Activated CD4-positive, alpha-beta T cell treated with anti-CD3 and anti-CD28 coated beads, Interleukin-2, amount 10 ng/mL, durations not matched to agents 24 days and 14 days (primary cell): Measurements from ENCODE around the gene EFNA5. TPM values are rescaled to one million over a fixed set of nuclear protein-coding genes. Genes with fewer than 3 reads are reported as not detected.
A peak's percentile ranks its signal among the peaks of the same experiment; 100 is the strongest.
"Not testable (repeated sequence)": the region's sequence is repeated elsewhere in the genome, so short reads cannot be mapped to it uniquely, and the experiment has no call there.

Experiments
- DNase-seq: peaks from one replicate; pipeline ENCODE4 v3.0.0; 2022
- H3K27ac Mint-ChIP-seq: one replicate; pipeline ENCODE4 v1.8.0; 2022; ENCODE audit warnings: mild to moderate bottlenecking, mixed read lengths
- H3K27me3 Mint-ChIP-seq: one replicate; pipeline ENCODE4 v1.8.0; 2022; ENCODE audit warnings: mixed read lengths
- H3K36me3 Mint-ChIP-seq: one replicate; pipeline ENCODE4 v1.8.0; 2022; ENCODE audit warnings: low read depth, mild to moderate bottlenecking, mixed read lengths
- H3K4me1 Mint-ChIP-seq: one replicate; pipeline ENCODE4 v1.8.0; 2021; ENCODE audit warnings: mixed read lengths
- H3K4me3 Mint-ChIP-seq: one replicate; pipeline ENCODE4 v1.8.0; 2022; ENCODE audit warnings: mild to moderate bottlenecking, moderate library complexity, mixed read lengths
- H3K9me3 Mint-ChIP-seq: one replicate; pipeline ENCODE4 v1.8.0; 2021; ENCODE audit warnings: mixed read lengths
- intact Hi-C: fragments of 100-400 bp; cut with micrococcal nuclease; formaldehyde crosslinking; loops from one replicate; pipeline ENCODE4 v1.15.1; 2023
- total RNA-seq: library from RNA; stranded (reverse); gene quantifications from 2 replicates; pipeline ENCODE4 v1.2.3, GENCODE V29; 2022

The EFNA5 gene
- total RNA-seq, 1 donor from 2014 or later, result not detected

DNA sequence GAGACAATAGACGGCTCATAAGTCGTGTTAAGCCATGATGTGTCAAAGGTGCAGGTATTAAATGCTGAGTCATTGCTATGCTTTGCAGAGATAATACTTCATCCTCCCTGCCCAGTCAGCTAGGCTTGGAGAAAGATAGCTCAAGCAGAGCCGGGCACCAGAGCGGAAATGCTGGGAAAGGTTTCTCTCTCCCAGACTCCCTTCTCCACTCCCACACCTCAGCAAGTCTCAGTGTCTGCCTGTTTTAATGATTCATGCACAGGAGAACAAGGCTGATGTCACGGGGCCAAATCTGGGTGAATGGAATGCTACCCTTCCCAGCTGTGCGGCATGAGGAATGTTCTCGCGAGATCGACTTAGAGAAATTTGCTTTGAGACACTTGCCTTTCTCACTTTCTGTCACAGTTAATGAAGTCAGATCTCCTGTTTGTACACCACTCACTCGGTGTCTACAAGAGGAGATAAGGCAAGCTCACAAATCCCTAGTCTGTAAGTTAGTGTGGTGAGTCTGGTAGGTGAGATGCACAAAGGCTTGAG is 204.4 kb downstream of the EFNA5 start:
- intact Hi-C loops, result loop anchor here (5.0 kb wide), 2 partner anchors 79 to 106 kb away; no protein-coding TSS in a partner anchor
- Mint-ChIP-seq H3K9me3 (no peaks in the 10 kb centered on the region), H3K4me1 (peaks cover 10% of the 10 kb centered on the region), H3K27ac (no peak overlapping the region), H3K27me3 (peaks cover 5% of the 10 kb centered on the region), H3K4me3 (no peak overlapping the region), H3K36me3 (no peaks in the 10 kb centered on the region)
- no peak for DNase-seq

DNA sequence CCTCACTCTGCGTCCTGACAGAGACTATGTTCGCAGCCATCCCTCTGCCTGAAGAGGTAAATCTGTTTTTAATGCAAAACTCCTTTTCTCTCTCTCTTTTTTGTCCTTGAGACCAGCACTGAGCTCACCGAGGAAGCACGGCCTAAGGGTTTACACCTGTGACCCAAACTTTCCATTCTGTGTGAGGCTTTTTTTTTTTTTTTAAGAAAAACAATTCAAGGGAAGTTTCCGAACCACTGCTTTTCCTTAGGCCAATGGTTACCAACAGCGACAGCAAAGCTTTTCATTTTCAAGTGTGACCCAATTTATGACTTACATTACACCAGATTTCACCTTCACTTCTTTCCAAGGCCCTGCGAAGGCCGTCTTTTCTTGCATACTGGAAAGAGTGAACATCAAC is 205.9 kb downstream of the EFNA5 start:
- H3K36me3 Mint-ChIP-seq, result no peaks in the 10 kb centered on the region
- H3K9me3 Mint-ChIP-seq, result no peaks in the 10 kb centered on the region
- H3K4me1 Mint-ChIP-seq, result peaks cover 10% of the 10 kb centered on the region
- H3K27me3 Mint-ChIP-seq, result peaks cover 9% of the 10 kb centered on the region
- no peak overlapping the region for H3K4me3 Mint-ChIP-seq
- no peak for DNase-seq
- H3K27ac Mint-ChIP-seq, result peak overlapping the region; percentile 71
- intact Hi-C loops, result loop anchor here (2.0 to 5.0 kb wide), 3 partner anchors 22 to 107 kb away; no protein-coding TSS in a partner anchor

DNA sequence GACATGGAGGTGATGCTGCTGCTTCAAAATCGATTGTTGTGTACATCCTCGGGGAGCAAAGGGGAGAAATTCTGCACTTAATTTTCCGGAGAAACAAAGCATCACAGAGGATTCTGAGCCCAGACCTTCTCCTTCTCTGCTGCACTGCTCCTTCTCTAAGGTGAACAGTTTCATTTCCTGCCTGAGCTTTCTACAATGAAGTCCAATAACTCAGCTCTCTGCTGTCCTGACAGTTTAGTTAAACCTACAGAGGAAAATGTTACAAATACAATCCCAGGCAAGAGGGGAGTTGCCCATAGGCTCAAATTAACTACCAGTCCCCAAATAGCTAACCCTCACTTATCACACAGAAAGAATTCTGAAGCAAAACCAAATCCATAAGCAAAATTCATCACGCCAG is 206.3 kb downstream of the EFNA5 start:
- H3K9me3 Mint-ChIP-seq, result no peaks in the 10 kb centered on the region
- H3K4me1 Mint-ChIP-seq, result peaks cover 6% of the 10 kb centered on the region
- no peak overlapping the region for H3K4me3 Mint-ChIP-seq
- H3K36me3 Mint-ChIP-seq, result no peaks in the 10 kb centered on the region
- intact Hi-C loops, result loop anchor here (2.0 kb wide), 1 partner anchor 22 kb away; no protein-coding TSS in a partner anchor
- H3K27ac Mint-ChIP-seq, result peak overlapping the region; percentile 71
- no peak for DNase-seq
- peaks cover 11% of the 10 kb centered on the region for H3K27me3 Mint-ChIP-seq

DNA sequence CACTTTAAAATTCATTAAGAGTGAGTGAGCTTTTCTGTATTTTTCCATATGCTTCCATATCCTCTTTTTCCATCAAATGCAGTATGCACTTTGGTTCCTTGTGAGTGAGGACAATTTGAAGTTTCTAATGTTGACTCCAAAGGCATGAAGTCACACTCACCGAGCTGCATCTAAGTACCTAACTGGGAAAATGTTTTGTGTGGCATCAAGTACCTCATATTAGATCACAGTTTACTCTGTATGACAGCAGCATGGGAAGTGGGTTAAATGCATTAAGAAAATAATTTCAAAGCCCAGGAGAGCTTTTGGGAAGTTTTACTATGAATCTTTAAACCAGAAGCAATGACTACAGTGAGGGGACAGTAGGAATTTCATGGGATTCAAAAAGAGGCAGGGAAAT is 207.0 kb downstream of the EFNA5 start:
- Mint-ChIP-seq H3K4me1 (peaks cover 6% of the 10 kb centered on the region), H3K27me3 (peaks cover 14% of the 10 kb centered on the region), H3K27ac (no peak overlapping the region), H3K36me3 (no peaks in the 10 kb centered on the region), H3K9me3 (no peaks in the 10 kb centered on the region), H3K4me3 (no peak overlapping the region)
- no peak for DNase-seq
- intact Hi-C loops, result loop anchor here (2.0 kb wide), 1 partner anchor 23 kb away; no protein-coding TSS in a partner anchor

DNA sequence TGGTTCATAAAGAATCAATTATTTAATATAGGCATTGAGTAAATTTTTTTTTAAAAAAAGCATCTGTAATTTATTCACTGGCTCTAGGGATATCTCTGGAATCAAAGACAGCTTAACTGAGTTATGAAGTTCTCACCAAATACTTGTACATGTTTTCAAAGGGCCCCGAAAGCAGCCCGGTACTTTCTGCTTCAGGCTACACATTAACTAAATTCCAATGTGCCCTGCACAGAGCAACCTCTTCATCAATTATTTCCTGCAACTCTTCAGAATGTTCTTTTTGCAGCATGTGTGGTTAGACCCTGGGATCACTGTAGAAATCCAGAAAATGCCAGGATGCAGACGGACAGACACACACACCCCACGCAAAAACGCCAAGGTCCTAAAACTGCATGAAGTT is 209.0 kb downstream of the EFNA5 start:
- Mint-ChIP-seq H3K36me3 (no peaks in the 10 kb centered on the region), H3K4me3 (no peak overlapping the region), H3K9me3 (no peaks in the 10 kb centered on the region), H3K4me1 (peaks cover 6% of the 10 kb centered on the region), H3K27me3 (peaks cover 15% of the 10 kb centered on the region), H3K27ac (no peak overlapping the region)
- no peak for DNase-seq
- intact Hi-C loops, result no loop called here

DNA sequence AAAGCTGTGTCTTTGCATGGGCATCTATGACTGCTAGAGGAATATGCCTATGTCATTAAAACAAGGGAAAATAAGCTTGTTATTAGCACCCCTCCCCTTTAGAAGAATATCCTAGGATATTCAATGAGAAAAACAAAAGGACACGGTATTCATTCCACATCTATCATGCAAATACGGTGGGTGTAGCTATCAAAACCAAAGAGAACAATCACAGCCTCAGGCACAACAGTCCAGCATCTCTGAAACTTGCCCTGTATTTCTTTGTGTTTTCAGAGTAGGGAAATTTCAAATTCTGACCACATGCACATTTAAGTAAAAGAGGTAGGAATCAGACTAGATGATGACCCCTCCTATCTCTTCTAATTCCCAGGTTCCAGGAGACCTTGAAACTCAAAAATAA is 209.9 kb downstream of the EFNA5 start:
- Mint-ChIP-seq H3K27ac (no peak overlapping the region), H3K9me3 (no peaks in the 10 kb centered on the region), H3K4me1 (peaks cover 6% of the 10 kb centered on the region), H3K4me3 (no peak overlapping the region), H3K27me3 (peaks cover 16% of the 10 kb centered on the region), H3K36me3 (no peaks in the 10 kb centered on the region)
- DNase-seq, result no peak
- intact Hi-C loops, result no loop called here

DNA sequence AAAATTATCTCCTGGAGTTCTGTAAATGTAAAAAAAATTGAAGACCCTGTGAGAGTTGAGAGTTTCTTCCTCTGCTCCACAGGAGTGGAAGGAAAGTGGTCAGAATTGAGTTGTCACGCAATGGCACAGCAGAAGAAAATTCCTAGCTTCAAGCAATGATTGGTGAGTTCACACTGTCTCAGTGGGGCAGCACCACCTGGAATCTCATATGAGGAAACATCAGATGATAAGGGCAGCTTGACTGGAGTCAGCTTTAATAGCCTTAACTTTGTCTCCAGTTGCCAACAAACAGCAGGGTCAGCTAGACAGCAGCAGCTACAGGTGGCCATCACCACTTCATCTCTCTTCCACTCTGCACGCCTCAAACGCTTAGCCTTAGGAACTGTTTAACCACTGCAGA is 211.1 kb downstream of the EFNA5 start:
- Mint-ChIP-seq H3K4me3 (no peak overlapping the region), H3K9me3 (no peaks in the 10 kb centered on the region), H3K4me1 (peaks cover 2% of the 10 kb centered on the region), H3K27me3 (peaks cover 20% of the 10 kb centered on the region), H3K27ac (no peak overlapping the region), H3K36me3 (no peaks in the 10 kb centered on the region)
- DNase-seq, result no peak
- intact Hi-C loops, result no loop called here

DNA sequence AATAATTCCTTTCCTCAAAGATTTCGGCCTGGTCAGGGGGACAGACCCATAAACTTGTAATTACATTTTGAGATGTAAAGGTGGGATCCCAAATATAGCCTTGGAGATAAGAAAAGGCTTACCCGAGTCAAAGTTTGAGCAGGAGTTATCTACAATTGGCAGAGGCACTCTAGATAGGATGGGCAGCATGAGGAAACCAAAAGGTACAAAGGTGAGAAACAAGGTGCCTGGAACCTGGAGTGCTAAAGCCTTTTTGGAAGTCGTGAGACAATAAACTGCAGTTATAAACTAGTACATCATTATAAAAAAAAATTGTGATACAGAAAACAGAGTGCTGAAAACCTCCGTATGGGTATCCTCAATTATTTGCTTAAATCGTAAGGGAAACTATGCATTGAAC is 212.4 kb downstream of the EFNA5 start:
- Mint-ChIP-seq H3K27ac (no peak overlapping the region), H3K9me3 (no peaks in the 10 kb centered on the region), H3K36me3 (no peaks in the 10 kb centered on the region), H3K4me1 (no peaks in the 10 kb centered on the region), H3K27me3 (peaks cover 24% of the 10 kb centered on the region), H3K4me3 (no peak overlapping the region)
- DNase-seq, result no peak
- intact Hi-C loops, result no loop called here

DNA sequence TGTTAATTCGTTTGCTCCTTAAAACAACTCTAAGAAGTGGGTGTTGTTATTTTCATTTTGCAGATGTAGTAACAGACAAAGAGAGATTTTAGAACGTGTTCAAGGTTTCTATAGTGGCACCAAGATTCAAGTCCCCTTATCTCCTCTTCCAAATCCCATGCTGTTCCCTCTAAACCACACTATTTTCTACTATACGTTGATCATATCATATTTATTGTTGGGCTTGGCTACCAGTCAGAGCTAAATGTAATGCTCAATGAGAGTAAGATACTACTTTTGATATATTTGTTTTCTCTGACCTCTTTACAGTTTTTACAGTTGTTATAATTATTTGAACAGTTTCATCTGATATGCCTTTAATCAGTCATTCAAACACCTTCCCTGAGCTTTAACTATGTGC is 212.9 kb downstream of the EFNA5 start:
- Mint-ChIP-seq H3K27me3 (peaks cover 24% of the 10 kb centered on the region), H3K27ac (no peak overlapping the region), H3K9me3 (no peaks in the 10 kb centered on the region), H3K36me3 (no peaks in the 10 kb centered on the region), H3K4me3 (no peak overlapping the region), H3K4me1 (no peaks in the 10 kb centered on the region)
- intact Hi-C loops, result no loop called here
- no peak for DNase-seq

DNA sequence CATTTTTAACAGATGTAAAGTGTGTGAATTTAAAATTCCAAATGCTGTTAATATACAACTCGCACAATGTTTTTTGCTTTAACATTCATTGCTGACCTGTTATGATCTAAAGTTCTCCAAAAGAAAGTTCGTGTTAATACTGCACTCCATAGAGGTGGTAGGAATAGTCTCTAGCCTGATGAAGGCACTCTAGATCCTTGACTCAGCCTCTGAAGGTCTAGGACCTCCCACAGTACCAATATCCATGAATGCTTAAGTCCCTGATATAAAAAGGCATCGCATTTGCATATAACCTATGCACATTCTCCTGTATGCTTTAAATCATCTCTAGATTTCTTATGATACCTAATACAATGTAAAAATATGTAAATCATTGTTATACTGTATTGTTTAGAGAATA is 213.6 kb downstream of the EFNA5 start:
- Mint-ChIP-seq H3K36me3 (no peaks in the 10 kb centered on the region), H3K27me3 (peaks cover 22% of the 10 kb centered on the region), H3K9me3 (no peaks in the 10 kb centered on the region), H3K4me1 (no peaks in the 10 kb centered on the region), H3K4me3 (no peak overlapping the region), H3K27ac (no peak overlapping the region)
- DNase-seq, result no peak
- intact Hi-C loops, result no loop called here

DNA sequence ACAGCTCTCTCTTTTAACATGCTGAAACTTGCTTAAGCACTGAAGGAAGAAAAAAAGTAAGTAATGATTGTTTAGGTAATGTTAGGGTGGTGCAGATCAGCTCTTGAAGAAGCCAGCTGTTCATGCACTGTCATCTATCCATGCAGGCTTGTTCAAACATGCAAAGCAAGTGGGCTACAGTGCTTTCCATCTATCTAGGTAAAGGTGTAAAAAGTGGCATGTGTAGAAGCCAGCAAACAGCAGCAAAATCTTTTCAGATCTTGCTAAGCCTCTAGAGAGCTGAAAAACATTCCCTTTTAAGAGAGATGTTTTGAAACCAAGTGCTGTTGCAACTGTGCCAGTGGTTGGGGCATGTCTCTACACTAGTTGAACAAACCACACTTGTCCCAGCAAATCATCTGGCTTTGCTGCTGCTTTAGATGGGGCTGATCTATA is 214.4 kb downstream of the EFNA5 start:
- Mint-ChIP-seq H3K4me1 (no peaks in the 10 kb centered on the region), H3K27ac (no peak overlapping the region), H3K9me3 (no peaks in the 10 kb centered on the region), H3K27me3 (peaks cover 19% of the 10 kb centered on the region), H3K36me3 (no peaks in the 10 kb centered on the region), H3K4me3 (no peak overlapping the region)
- no peak for DNase-seq
- intact Hi-C loops, result no loop called here

DNA sequence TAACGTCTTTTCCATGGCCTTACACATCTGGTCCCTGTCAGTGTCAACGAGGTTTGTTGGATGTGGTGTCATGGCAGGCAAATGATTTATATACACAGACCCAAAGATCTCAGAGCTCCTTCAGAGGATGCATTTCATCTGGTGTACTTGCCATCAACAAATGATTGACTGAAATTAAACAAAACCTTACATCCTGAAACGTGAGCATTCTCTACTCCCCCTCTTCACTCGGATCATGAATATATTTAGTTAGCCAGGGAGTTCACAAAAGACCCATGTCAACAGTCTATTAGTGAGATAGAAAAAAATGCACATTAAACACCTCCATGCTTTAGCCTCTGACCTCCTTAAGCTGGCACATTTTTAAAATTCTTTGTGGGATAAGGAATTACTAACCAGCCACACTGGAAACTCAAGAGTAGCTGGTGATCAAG is 215.6 kb downstream of the EFNA5 start:
- no peak overlapping the region for H3K27ac Mint-ChIP-seq
- peaks cover 15% of the 10 kb centered on the region for H3K27me3 Mint-ChIP-seq
- DNase-seq, result no peak
- no peak overlapping the region for H3K4me3 Mint-ChIP-seq
- intact Hi-C loops, result no loop called here
- H3K36me3 Mint-ChIP-seq, result no peaks in the 10 kb centered on the region
- no peaks in the 10 kb centered on the region for H3K9me3 Mint-ChIP-seq
- no peaks in the 10 kb centered on the region for H3K4me1 Mint-ChIP-seq

DNA sequence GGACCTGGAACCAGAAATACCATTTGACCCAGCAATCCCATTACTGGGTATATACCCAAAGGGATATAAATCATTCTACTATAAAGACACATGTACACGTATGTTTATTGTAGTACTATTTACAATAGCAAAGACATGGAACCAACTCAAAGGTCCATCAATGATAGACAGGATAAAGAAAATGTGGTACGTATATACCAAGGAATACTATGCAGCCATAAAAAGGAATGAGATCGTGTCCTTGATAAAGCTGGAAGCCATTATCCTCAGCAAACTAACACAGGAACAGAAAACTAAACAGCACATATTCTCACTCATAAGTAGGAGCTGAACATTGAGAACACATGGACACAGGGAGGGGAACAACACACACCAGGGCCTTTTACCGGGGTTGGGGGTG is 218.9 kb downstream of the EFNA5 start:
- H3K27me3 Mint-ChIP-seq, result peaks cover 11% of the 10 kb centered on the region
- H3K36me3 Mint-ChIP-seq, DNase-seq, H3K4me3 Mint-ChIP-seq, intact Hi-C loops, H3K27ac Mint-ChIP-seq, H3K4me1 Mint-ChIP-seq, H3K9me3 Mint-ChIP-seq: not testable (repeated sequence)

DNA sequence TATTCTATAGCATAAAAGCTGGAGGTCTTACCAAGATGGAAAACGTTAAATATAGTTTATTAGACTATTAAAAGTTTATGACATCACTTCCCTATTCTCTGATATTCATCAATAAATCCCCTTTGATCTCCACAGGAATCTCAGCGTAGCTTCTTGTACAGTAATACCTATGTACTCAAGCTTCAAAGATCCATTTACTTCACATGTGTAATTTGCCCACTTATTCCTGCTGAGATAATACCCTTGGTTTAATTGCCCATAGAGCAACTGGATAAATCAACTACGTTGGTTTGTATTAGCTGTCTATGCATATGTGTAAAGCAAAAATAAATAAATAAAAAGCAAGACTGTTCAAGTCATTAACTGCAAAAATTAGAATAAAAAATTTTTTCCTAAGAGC is 219.7 kb downstream of the EFNA5 start:
- H3K36me3 Mint-ChIP-seq, result no peaks in the 10 kb centered on the region

DNA sequence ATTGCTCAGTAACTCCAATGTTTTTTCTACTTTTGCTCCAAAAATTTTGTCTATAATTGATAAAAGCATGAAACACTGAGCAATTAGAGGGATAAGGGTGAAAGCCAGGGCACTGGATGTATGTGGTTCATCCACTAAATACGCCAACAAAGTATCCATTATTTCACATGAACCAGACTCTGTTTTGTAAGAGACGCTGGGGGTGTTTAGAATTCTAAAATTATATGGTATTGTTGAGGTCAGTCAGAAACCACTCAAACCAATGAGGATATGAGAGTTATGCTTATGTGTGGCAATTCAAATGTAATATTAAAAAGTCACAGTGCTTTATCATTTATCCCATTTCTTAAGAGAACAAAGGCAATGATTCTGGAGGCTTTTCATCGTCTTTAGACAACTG is 220.2 kb downstream of the EFNA5 start:
- no peaks in the 10 kb centered on the region for H3K36me3 Mint-ChIP-seq
- peaks cover 10% of the 10 kb centered on the region for H3K27me3 Mint-ChIP-seq
- DNase-seq, result no peak
- H3K27ac Mint-ChIP-seq, result no peak overlapping the region
- intact Hi-C loops, result no loop called here
- H3K9me3 Mint-ChIP-seq, result no peaks in the 10 kb centered on the region
- H3K4me1 Mint-ChIP-seq, result no peaks in the 10 kb centered on the region
- no peak overlapping the region for H3K4me3 Mint-ChIP-seq

More for the DNA sequence above, 219.7 kb downstream of the EFNA5 start:
- H3K4me1 Mint-ChIP-seq, result no peaks in the 10 kb centered on the region
- DNase-seq, result no peak
- intact Hi-C loops, result no loop called here
- no peak overlapping the region for H3K4me3 Mint-ChIP-seq
- peaks cover 10% of the 10 kb centered on the region for H3K27me3 Mint-ChIP-seq
- no peak overlapping the region for H3K27ac Mint-ChIP-seq
- no peaks in the 10 kb centered on the region for H3K9me3 Mint-ChIP-seq
